ENCODE measurements around the gene CENPB. TPM values are rescaled to one million over a fixed set of nuclear protein-coding genes. Genes with fewer than 3 reads are reported as not detected.

The CENPB gene
- total RNA-seq, 6 donors from 2014 or later: 56.6 to 125 (median 89.7) TPM

- Histone ChIP-seq H3K4me3 (no peak overlapping the region), H3K36me3 (peaks cover 0 to 18% (median 0%) of the 10 kb centered on the region in 4 donors), H3K27ac (peak overlapping the region in 3 of 4 donors; percentile 0 to 62 (median 48)), H3K9me3 (no peaks in the 10 kb centered on the region), H3K4me1 (peaks cover 55 to 72% (median 66%) of the 10 kb centered on the region in 4 donors), H3K27me3 (no peaks in the 10 kb centered on the region)
- no peak for ATAC-seq (ENCODE audit: low FRiP score in 2 of 2)
- TF ChIP-seq EP300 (IDR thresholded peaks at IDR 0.05) (no peak), CTCF (IDR thresholded peaks at IDR 0.05) (no peak), POLR2AphosphoS5 (IDR thresholded peaks at IDR 0.05) (no peak), POLR2A (IDR thresholded peaks at IDR 0.05) (no peak)
- no peak for DNase-seq
- 55 to 67% methylated on average over 2 to 6 of the region's 6 CpGs for WGBS, 2 donors
These were observed 3.9 kb downstream of the CENPB start for GRCh38 chr20:3782597-3782996.

- peak within 1 kb of the TSS in 3 of 4 donors; percentile 31 to 49 (median 43) for H3K4me3 ChIP-seq
- 29 to 33% methylated on average over 11 to 13 of the region's 28 CpGs for WGBS, 2 donors
- no peak for TF ChIP-seq EP300 (IDR thresholded peaks at IDR 0.05)
- peak in 1 of 4 donors; percentile 5 for TF ChIP-seq POLR2A (IDR thresholded peaks at IDR 0.05)
- no peak for TF ChIP-seq POLR2AphosphoS5 (IDR thresholded peaks at IDR 0.05)
- peak in 4 of 6 experiments; percentile 19 to 56 (median 34) for TF ChIP-seq CTCF (IDR thresholded peaks at IDR 0.05)
- H3K36me3 ChIP-seq: peaks cover 0 to 18% (median 0%) of the 10 kb centered on the region in 4 donors
- peak within 1 kb of the TSS in 3 of 4 donors; percentile 26 to 65 (median 30) for H3K27ac ChIP-seq
- peaks cover 47 to 69% (median 65%) of the 10 kb centered on the region in 4 donors for H3K4me1 ChIP-seq
- DNase-seq (peak; percentile 84 to 85), ATAC-seq (ENCODE audit: low FRiP score in 2 of 2) (peak; percentile 82 to 88)
- H3K27me3 ChIP-seq: no peaks in the 10 kb centered on the region
- no peaks in the 10 kb centered on the region for H3K9me3 ChIP-seq
These were observed 5.2 kb downstream of the CENPB start, which contains the start of gene SPEF1 for GRCh38 chr20:3781153-3781910. SPEF1 (minus strand) TSS chr20:3781448; CDS start chr20:3781287, 161 bp downstream.

- Histone ChIP-seq H3K4me3 (no peak overlapping the region), H3K36me3 (peaks cover 0 to 10% (median 0%) of the 10 kb centered on the region in 4 donors), H3K27ac (no peak overlapping the region), H3K4me1 (peaks cover 29 to 50% (median 44%) of the 10 kb centered on the region in 4 donors), H3K27me3 (no peaks in the 10 kb centered on the region), H3K9me3 (no peaks in the 10 kb centered on the region)
- DNase-seq (peak in 1 of 2 donors; percentile 56), ATAC-seq (ENCODE audit: low FRiP score in 2 of 2) (no peak)
- TF ChIP-seq EP300 (IDR thresholded peaks at IDR 0.05) (no peak), POLR2AphosphoS5 (IDR thresholded peaks at IDR 0.05) (no peak), POLR2A (IDR thresholded peaks at IDR 0.05) (no peak), CTCF (IDR thresholded peaks at IDR 0.05) (no peak)
- 44 to 46% methylated on average over 16 to 18 of the region's 18 CpGs for whole genome bisulfite sequencing, 2 donors
These were observed 7.6 kb downstream of the CENPB start for GRCh38 chr20:3778976-3779375.

GRCh38 chr20:3777716-3778629 lies 8.6 kb downstream of the CENPB start:
- peaks cover 0 to 3% (median 0%) of the 10 kb centered on the region in 4 donors for H3K36me3 ChIP-seq
- TF ChIP-seq EP300 (IDR thresholded peaks at IDR 0.05): no peak
- TF ChIP-seq CTCF (IDR thresholded peaks at IDR 0.05): peak in 2 of 6 experiments; percentile 16 to 22
- H3K4me1 ChIP-seq: peaks cover 19 to 39% (median 35%) of the 10 kb centered on the region in 4 donors
- no peaks in the 10 kb centered on the region for H3K9me3 ChIP-seq
- peak overlapping the region; percentile 47 to 62 (median 52) for H3K4me3 ChIP-seq
- peak; percentile 82 to 92 for DNase-seq
- no peaks in the 10 kb centered on the region for H3K27me3 ChIP-seq
- ATAC-seq (ENCODE audit: low FRiP score in 2 of 2): peak; percentile 79 to 85
- 0 to 5% methylated on average over 9 to 50 of the region's 70 CpGs for WGBS, 2 donors
- peak overlapping the region in 2 of 4 donors; percentile 11 to 30 for H3K27ac ChIP-seq
